Spleen (tissue), 7 donors: Measurements from ENCODE around the gene DUS1L.

Experiments used
- CTCF ChIP-seq, 11 experiments: fragments of 200-600 bp in 7 of 11; fragments of 450-650 bp in 4 of 11; sonication (generic) in 4 of 11; IDR thresholded peaks in 8 of 11; conservative IDR thresholded peaks in 3 of 11; 1 replicate in 7 of 11; 2 replicates in 4 of 11; pipeline versions ENCODE4 v1.4.0 to v1.8.0; 2016 to 2021; ENCODE audit warnings: antibody characterized with exemption in 11 of 11, inconsistent platforms in 4 of 11, mild to moderate bottlenecking in 1 of 11
- POLR2A ChIP-seq, 3 donors: fragments of 450-650 bp; IDR thresholded peaks; one replicate each; pipeline ENCODE4 v1.5.1; 2017; ENCODE audit warnings: antibody characterized with exemption in 3 of 3, mild to moderate bottlenecking in 1 of 3
- POLR2AphosphoS5 ChIP-seq, 3 donors: sonication (generic); formaldehyde crosslinking; IDR thresholded peaks; one replicate each; pipeline ENCODE4 v1.5.1; 2017; ENCODE audit warnings: antibody characterized with exemption in 3 of 3
- donor health status: DM: no; HTN: no; CAD: no; lungs with moderate emphysema.
- donor health status: DM: no; HTN: no; CAD: no.
- donor health status: DM: no; HTN: no; CAD: no.

- no peak for TF ChIP-seq POLR2A (IDR thresholded peaks at IDR 0.05)
- TF ChIP-seq CTCF (IDR thresholded peaks at IDR 0.05 in 8 of 11, conservative IDR thresholded peaks at IDR 0.05 in 3 of 11), result no peak
- TF ChIP-seq POLR2AphosphoS5 (IDR thresholded peaks at IDR 0.05), result no peak
Measured at GRCh38 chr17:82064433-82065192, 991 bp downstream of the DUS1L start.
